Measurements from ENCODE around the gene ZNF782.
"Not testable (repeated sequence)": the region's sequence is repeated elsewhere in the genome, so short reads cannot be mapped to it uniquely, and the experiment has no call there.

The ZNF782 gene

DNA sequence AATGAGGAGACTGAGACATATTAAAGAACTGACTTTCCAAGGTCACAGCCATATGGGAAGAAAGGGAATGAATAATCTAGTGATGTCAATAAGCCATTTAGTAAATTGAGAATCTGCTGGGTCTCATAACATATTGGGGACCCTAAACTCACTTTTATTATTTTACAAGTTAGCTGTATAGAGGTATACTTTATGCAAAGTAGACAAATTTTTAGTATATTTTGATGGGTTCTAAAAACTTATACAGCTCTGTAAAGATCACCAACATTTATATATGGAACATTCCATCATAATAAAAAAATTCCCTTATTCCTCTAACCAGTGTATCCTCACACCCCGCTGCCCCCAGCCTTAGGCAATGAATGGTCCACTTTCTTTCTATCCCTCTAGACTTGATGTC is 40.7 kb downstream of the ZNF782 start:
- Histone ChIP-seq H3K27me3 (ENCODE audit: insufficient read depth, poor library complexity, severe bottlenecking) (no peaks in the 10 kb centered on the region), H3K9me3 (ENCODE audit: severe bottlenecking) (peaks cover 20% of the 10 kb centered on the region), H3K4me3 (ENCODE audit: severe bottlenecking) (no peak overlapping the region), H3K27ac (ENCODE audit: poor library complexity, severe bottlenecking) (no peak overlapping the region), H3K36me3 (ENCODE audit: low read depth) (no peaks in the 10 kb centered on the region), H3K4me1 (ENCODE audit: insufficient read depth, poor library complexity, severe bottlenecking) (no peaks in the 10 kb centered on the region)
- TF ChIP-seq, protein P1, sequence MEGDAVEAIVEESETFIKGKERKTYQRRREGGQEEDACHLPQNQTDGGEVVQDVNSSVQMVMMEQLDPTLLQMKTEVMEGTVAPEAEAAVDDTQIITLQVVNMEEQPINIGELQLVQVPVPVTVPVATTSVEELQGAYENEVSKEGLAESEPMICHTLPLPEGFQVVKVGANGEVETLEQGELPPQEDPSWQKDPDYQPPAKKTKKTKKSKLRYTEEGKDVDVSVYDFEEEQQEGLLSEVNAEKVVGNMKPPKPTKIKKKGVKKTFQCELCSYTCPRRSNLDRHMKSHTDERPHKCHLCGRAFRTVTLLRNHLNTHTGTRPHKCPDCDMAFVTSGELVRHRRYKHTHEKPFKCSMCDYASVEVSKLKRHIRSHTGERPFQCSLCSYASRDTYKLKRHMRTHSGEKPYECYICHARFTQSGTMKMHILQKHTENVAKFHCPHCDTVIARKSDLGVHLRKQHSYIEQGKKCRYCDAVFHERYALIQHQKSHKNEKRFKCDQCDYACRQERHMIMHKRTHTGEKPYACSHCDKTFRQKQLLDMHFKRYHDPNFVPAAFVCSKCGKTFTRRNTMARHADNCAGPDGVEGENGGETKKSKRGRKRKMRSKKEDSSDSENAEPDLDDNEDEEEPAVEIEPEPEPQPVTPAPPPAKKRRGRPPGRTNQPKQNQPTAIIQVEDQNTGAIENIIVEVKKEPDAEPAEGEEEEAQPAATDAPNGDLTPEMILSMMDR (IDR thresholded peaks at IDR 0.05; ENCODE audit: poor library complexity, severe bottlenecking): no peak
- DNase-seq (ENCODE audit: low spot score): no peak
- ATAC-seq (ENCODE audit: low read depth): no peak

DNA sequence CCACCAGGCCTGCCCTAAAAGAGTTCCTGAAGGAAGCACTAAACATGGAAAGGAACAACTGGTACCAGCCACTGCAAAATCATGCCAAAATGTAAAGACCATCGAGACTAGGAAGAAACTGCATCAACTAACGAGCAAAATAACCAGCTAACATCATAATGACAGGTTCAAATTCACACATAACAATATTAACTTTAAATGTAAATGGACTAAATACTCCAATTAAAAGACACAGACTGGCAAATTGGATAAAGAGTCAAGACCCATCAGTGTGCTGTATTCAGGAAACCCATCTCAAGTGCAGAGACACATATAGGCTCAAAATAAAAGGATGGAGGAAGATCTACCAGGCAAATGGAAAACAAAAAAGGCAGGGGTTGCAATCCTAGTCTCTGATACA is 55.4 kb downstream of the ZNF782 start:
- H3K27ac ChIP-seq (ENCODE audit: poor library complexity, severe bottlenecking); H3K27me3 ChIP-seq (ENCODE audit: insufficient read depth, poor library complexity, severe bottlenecking); ATAC-seq (ENCODE audit: low read depth); H3K4me1 ChIP-seq (ENCODE audit: insufficient read depth, poor library complexity, severe bottlenecking); DNase-seq (ENCODE audit: low spot score); H3K4me3 ChIP-seq (ENCODE audit: severe bottlenecking); H3K36me3 ChIP-seq (ENCODE audit: low read depth); H3K9me3 ChIP-seq (ENCODE audit: severe bottlenecking): not testable (repeated sequence)

DNA sequence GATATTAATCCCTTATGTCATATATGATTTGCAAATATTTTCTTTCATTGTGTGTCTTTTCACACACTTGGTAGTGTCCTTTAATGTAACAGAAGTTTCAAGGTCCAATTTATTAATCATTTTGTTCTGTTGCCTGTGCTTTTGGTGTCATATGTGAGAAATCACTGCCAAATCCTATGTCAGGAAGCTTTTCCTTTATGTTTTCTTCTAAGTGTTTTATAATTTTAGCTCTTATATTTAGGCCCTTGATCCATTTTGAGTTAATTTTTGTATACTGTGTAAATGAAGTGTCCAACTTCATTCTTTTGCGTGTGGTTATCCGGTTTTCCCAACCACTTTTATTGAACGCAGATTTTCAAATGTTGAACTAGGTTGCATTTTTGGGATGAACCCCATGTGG is 70.3 kb downstream of the ZNF782 start:
- TF ChIP-seq, protein P1 (IDR thresholded peaks at IDR 0.05; ENCODE audit: poor library complexity, severe bottlenecking): no peak
- no peaks in the 10 kb centered on the region for H3K36me3 ChIP-seq (ENCODE audit: low read depth)
- H3K27me3 ChIP-seq (ENCODE audit: insufficient read depth, poor library complexity, severe bottlenecking): no peaks in the 10 kb centered on the region
- ATAC-seq (ENCODE audit: low read depth): no peak
- no peak for DNase-seq (ENCODE audit: low spot score)
- no peak overlapping the region for H3K4me3 ChIP-seq (ENCODE audit: severe bottlenecking)
- peaks cover 1% of the 10 kb centered on the region for H3K4me1 ChIP-seq (ENCODE audit: insufficient read depth, poor library complexity, severe bottlenecking)
- H3K27ac ChIP-seq (ENCODE audit: poor library complexity, severe bottlenecking): no peak overlapping the region
- peaks cover 2% of the 10 kb centered on the region for H3K9me3 ChIP-seq (ENCODE audit: severe bottlenecking)

DNA sequence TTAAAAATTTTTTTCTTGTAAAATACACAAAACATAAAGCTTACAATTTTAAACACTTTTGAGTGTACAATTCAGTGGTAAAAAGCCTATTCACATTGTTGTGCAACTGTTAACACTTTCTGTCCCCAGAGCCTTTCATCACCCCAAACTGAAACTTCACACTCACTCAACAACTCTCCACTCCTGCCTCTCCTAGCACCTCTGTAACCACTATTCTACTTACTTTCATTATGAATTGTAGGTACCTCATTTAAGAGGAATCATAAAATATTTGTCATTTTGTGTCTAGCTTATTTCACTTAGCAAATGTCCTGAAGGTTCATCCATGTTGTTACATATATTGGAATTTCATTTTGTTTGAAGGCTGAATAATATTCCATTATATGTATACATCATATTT is 72.1 kb downstream of the ZNF782 start:
- Histone ChIP-seq H3K9me3 (ENCODE audit: severe bottlenecking) (peaks cover 2% of the 10 kb centered on the region), H3K4me3 (ENCODE audit: severe bottlenecking) (no peak overlapping the region), H3K36me3 (ENCODE audit: low read depth) (no peaks in the 10 kb centered on the region), H3K4me1 (ENCODE audit: insufficient read depth, poor library complexity, severe bottlenecking) (peaks cover 7% of the 10 kb centered on the region), H3K27ac (ENCODE audit: poor library complexity, severe bottlenecking) (no peak overlapping the region), H3K27me3 (ENCODE audit: insufficient read depth, poor library complexity, severe bottlenecking) (no peaks in the 10 kb centered on the region)
- no peak for DNase-seq (ENCODE audit: low spot score)
- ATAC-seq (ENCODE audit: low read depth): no peak
- TF ChIP-seq, protein P1 (IDR thresholded peaks at IDR 0.05; ENCODE audit: poor library complexity, severe bottlenecking): no peak

DNA sequence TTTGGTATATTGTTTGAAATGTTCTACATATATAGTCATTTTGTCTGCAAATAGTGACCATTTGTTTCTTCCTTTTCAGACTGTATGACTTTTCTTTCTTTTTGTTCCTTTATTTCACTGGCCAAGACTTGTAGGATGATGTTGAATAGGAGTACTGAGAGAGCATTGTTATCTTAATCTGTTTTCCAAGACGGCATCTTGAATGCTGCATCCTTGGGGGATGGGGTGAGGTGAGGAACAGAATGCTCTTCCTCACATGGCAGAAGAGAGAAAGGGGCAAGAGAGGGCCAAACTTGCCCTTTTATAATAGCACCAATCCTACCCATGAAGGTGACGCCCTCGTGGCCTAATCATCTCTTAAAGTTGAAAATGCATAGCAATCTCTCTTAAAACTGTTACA is 72.8 kb downstream of the ZNF782 start:
- DNase-seq (ENCODE audit: low spot score): no peak
- TF ChIP-seq, protein P1 (IDR thresholded peaks at IDR 0.05; ENCODE audit: poor library complexity, severe bottlenecking): no peak
- H3K4me3 ChIP-seq (ENCODE audit: severe bottlenecking): no peak overlapping the region
- H3K27ac ChIP-seq (ENCODE audit: poor library complexity, severe bottlenecking): no peak overlapping the region
- H3K36me3 ChIP-seq (ENCODE audit: low read depth): no peaks in the 10 kb centered on the region
- peaks cover 2% of the 10 kb centered on the region for H3K9me3 ChIP-seq (ENCODE audit: severe bottlenecking)
- H3K27me3 ChIP-seq (ENCODE audit: insufficient read depth, poor library complexity, severe bottlenecking): no peaks in the 10 kb centered on the region
- no peak for ATAC-seq (ENCODE audit: low read depth)
- H3K4me1 ChIP-seq (ENCODE audit: insufficient read depth, poor library complexity, severe bottlenecking): peaks cover 10% of the 10 kb centered on the region
